IPS-18c (cell line): ENCODE measurements around the gene LUZP1.
A peak's percentile ranks its signal among the peaks of the same experiment; 100 is the strongest.

ENCODE experiments used
- H3K4me3 ChIP-seq: 2 replicates; pipeline ENCODE4 v1.7.0; 2013; ENCODE audit warnings: low read depth, mild to moderate bottlenecking, low read length, moderate library complexity; ENCODE audit not compliant: insufficient read depth
- H3K9me3 ChIP-seq: one replicate; pipeline ENCODE4 v1.6.1; 2013; ENCODE audit warnings: mild to moderate bottlenecking, low read length, moderate library complexity; ENCODE audit not compliant: control insufficient read depth, insufficient read depth

LUZP1 gene

GRCh38 chr1:23169727-23170335 is 1.2 kb upstream of the LUZP1 start:
- H3K9me3 ChIP-seq = peaks cover 2% of the 10 kb centered on the region
- no peak overlapping the region for H3K4me3 ChIP-seq

- Histone ChIP-seq H3K9me3 (peaks cover 2% of the 10 kb centered on the region), H3K4me3 (peak overlapping the region; percentile 59; the same call in 1 of the 2 replicates)
These were observed 529 bp upstream of the LUZP1 start for GRCh38 chr1:23169195-23169575.

GRCh38 chr1:23168079-23168444 is 594 bp downstream of the LUZP1 start:
- Histone ChIP-seq H3K9me3 (peaks cover 2% of the 10 kb centered on the region), H3K4me3 (peak overlapping the region; percentile 89)

- peak overlapping the region; percentile 89 for H3K4me3 ChIP-seq
- H3K9me3 ChIP-seq = peaks cover 2% of the 10 kb centered on the region
These were observed 1.1 kb downstream of the LUZP1 start for GRCh38 chr1:23167353-23168078.

GRCh38 chr1:23166854-23167253 is 1.8 kb downstream of the LUZP1 start:
- Histone ChIP-seq H3K9me3 (peaks cover 2% of the 10 kb centered on the region), H3K4me3 (peak overlapping the region; percentile 89; the same call in 1 of the 2 replicates)

- Histone ChIP-seq H3K9me3 (peaks cover 2% of the 10 kb centered on the region), H3K4me3 (no peak overlapping the region)
These were observed 5.3 kb downstream of the LUZP1 start for GRCh38 chr1:23163395-23163794.

GRCh38 chr1:23159963-23160877 is 8.4 kb downstream of the LUZP1 start:
- H3K9me3 ChIP-seq = no peaks in the 10 kb centered on the region
- H3K4me3 ChIP-seq = no peak overlapping the region

GRCh38 chr1:23156940-23157339 is 11.7 kb downstream of the LUZP1 start:
- no peaks in the 10 kb centered on the region for H3K9me3 ChIP-seq
- no peak overlapping the region for H3K4me3 ChIP-seq

- no peak overlapping the region for H3K4me3 ChIP-seq
These were observed 15.5 kb downstream of the LUZP1 start for GRCh38 chr1:23152966-23153684.

GRCh38 chr1:23150742-23151141 is 17.9 kb downstream of the LUZP1 start:
- Histone ChIP-seq H3K4me3 (no peak overlapping the region), H3K9me3 (no peaks in the 10 kb centered on the region)

More at GRCh38 chr1:23152966-23153684, 15.5 kb downstream of the LUZP1 start:
- H3K9me3 ChIP-seq = no peaks in the 10 kb centered on the region

GRCh38 chr1:23150125-23150524 is 18.5 kb downstream of the LUZP1 start:
- no peak overlapping the region for H3K4me3 ChIP-seq
- H3K9me3 ChIP-seq = no peaks in the 10 kb centered on the region

- H3K9me3 ChIP-seq = no peaks in the 10 kb centered on the region
- no peak overlapping the region for H3K4me3 ChIP-seq
These were observed 19.5 kb downstream of the LUZP1 start for GRCh38 chr1:23149114-23149513.

GRCh38 chr1:23148084-23148483 is 20.6 kb downstream of the LUZP1 start:
- Histone ChIP-seq H3K4me3 (no peak overlapping the region), H3K9me3 (no peaks in the 10 kb centered on the region)

GRCh38 chr1:23140940-23141596 is 27.6 kb downstream of the LUZP1 start:
- no peak overlapping the region for H3K4me3 ChIP-seq
- no peaks in the 10 kb centered on the region for H3K9me3 ChIP-seq

GRCh38 chr1:23135268-23135667 is 33.4 kb downstream of the LUZP1 start:
- Histone ChIP-seq H3K9me3 (no peaks in the 10 kb centered on the region), H3K4me3 (no peak overlapping the region)

- Histone ChIP-seq H3K4me3 (no peak overlapping the region), H3K9me3 (no peaks in the 10 kb centered on the region)
These were observed 34.6 kb downstream of the LUZP1 start for GRCh38 chr1:23134055-23134454.

GRCh38 chr1:23133587-23133986 is 35.1 kb downstream of the LUZP1 start:
- Histone ChIP-seq H3K9me3 (no peaks in the 10 kb centered on the region), H3K4me3 (no peak overlapping the region)
